RWPE2 (cell line): ENCODE results near the gene PGS1.

Source experiments
- ATAC-seq: fragments of 200-7000 bp; cut with Tn5 transposase; 3 replicates; pipeline ENCODE4 v1.9.1; 2021; ENCODE audit warnings: low read depth
- DNase-seq: peaks from one replicate; pipeline ENCODE4 v3.0.0-alpha.2; 2020; ENCODE audit warnings: low spot score
- H3K27ac ChIP-seq: fragments of 450-650 bp; 2 replicates; pipeline ENCODE4 v1.5.1; 2017; ENCODE audit warnings: mild to moderate bottlenecking; ENCODE audit not compliant: poor library complexity, severe bottlenecking
- H3K27me3 ChIP-seq: fragments of 250-450 bp; sonication (Bioruptor Pico); 2 replicates; pipeline ENCODE4 v1.5.1; 2021; ENCODE audit warnings: mild to moderate bottlenecking, moderate library complexity; ENCODE audit not compliant: insufficient read depth, poor library complexity, severe bottlenecking
- H3K36me3 ChIP-seq: fragments of 250-450 bp; sonication (Bioruptor Pico); 2 replicates; pipeline ENCODE4 v1.5.1; 2020; ENCODE audit warnings: low read depth, mild to moderate bottlenecking, moderate library complexity
- H3K4me1 ChIP-seq: fragments of 250-450 bp; sonication (Bioruptor Pico); 2 replicates; pipeline ENCODE4 v1.5.1; 2021; ENCODE audit warnings: mild to moderate bottlenecking, moderate library complexity; ENCODE audit not compliant: insufficient read depth, poor library complexity, severe bottlenecking
- H3K4me3 ChIP-seq: fragments of 250-450 bp; sonication (Bioruptor Pico); 2 replicates; pipeline ENCODE4 v1.5.1; 2021; ENCODE audit warnings: mild to moderate bottlenecking, moderate library complexity; ENCODE audit not compliant: severe bottlenecking
- H3K9me3 ChIP-seq: fragments of 250-450 bp; sonication (Bioruptor Pico); 2 replicates; pipeline ENCODE4 v1.5.1; 2021; ENCODE audit warnings: mild to moderate bottlenecking, moderate library complexity; ENCODE audit not compliant: severe bottlenecking
- CTCF ChIP-seq: fragments of 450-650 bp; IDR thresholded peaks from one replicate; pipeline ENCODE4 v1.5.1; 2017; ENCODE audit warnings: mild to moderate bottlenecking, moderate library complexity; ENCODE audit not compliant: poor library complexity, severe bottlenecking

The PGS1 gene

GRCh38 chr17:78391843-78392242 lies 13.4 kb downstream of the PGS1 start:
- H3K27me3 ChIP-seq = no peaks in the 10 kb centered on the region
- H3K27ac ChIP-seq = peak overlapping the region; percentile 70
- peaks cover 26% of the 10 kb centered on the region for H3K4me1 ChIP-seq
- H3K4me3 ChIP-seq = no peak overlapping the region
- no peak for DNase-seq
- no peaks in the 10 kb centered on the region for H3K9me3 ChIP-seq
- H3K36me3 ChIP-seq = peaks cover 45% of the 10 kb centered on the region
- ATAC-seq = peak; percentile 90
- TF ChIP-seq CTCF = no peak

- peaks cover 47% of the 10 kb centered on the region for H3K36me3 ChIP-seq
- no peaks in the 10 kb centered on the region for H3K9me3 ChIP-seq
- peaks cover 26% of the 10 kb centered on the region for H3K4me1 ChIP-seq
- no peak for ATAC-seq
- DNase-seq = no peak
- no peak for TF ChIP-seq CTCF
- no peaks in the 10 kb centered on the region for H3K27me3 ChIP-seq
- no peak overlapping the region for H3K4me3 ChIP-seq
- H3K27ac ChIP-seq = peak overlapping the region; percentile 70
Measured at GRCh38 chr17:78392295-78392694, 13.8 kb downstream of the PGS1 start.

- Histone ChIP-seq H3K36me3 (peaks cover 59% of the 10 kb centered on the region), H3K27me3 (no peaks in the 10 kb centered on the region), H3K4me3 (no peak overlapping the region), H3K27ac (no peak overlapping the region), H3K4me1 (peaks cover 24% of the 10 kb centered on the region), H3K9me3 (no peaks in the 10 kb centered on the region)
- no peak for TF ChIP-seq CTCF
- DNase-seq (no peak), ATAC-seq (no peak)
Measured at GRCh38 chr17:78393575-78393974, 15.1 kb downstream of the PGS1 start.

- TF ChIP-seq CTCF = no peak
- H3K27me3 ChIP-seq = no peaks in the 10 kb centered on the region
- peaks cover 24% of the 10 kb centered on the region for H3K4me1 ChIP-seq
- H3K4me3 ChIP-seq = no peak overlapping the region
- ATAC-seq (no peak), DNase-seq (no peak)
- H3K9me3 ChIP-seq = no peaks in the 10 kb centered on the region
- H3K36me3 ChIP-seq = peaks cover 66% of the 10 kb centered on the region
- H3K27ac ChIP-seq = no peak overlapping the region
Measured at GRCh38 chr17:78394209-78394608, 15.8 kb downstream of the PGS1 start.

GRCh38 chr17:78395155-78395554 lies 16.7 kb downstream of the PGS1 start:
- ATAC-seq = no peak
- Histone ChIP-seq H3K27ac (no peak overlapping the region), H3K4me1 (peaks cover 31% of the 10 kb centered on the region), H3K4me3 (no peak overlapping the region), H3K27me3 (no peaks in the 10 kb centered on the region), H3K36me3 (peaks cover 75% of the 10 kb centered on the region), H3K9me3 (no peaks in the 10 kb centered on the region)
- no peak for TF ChIP-seq CTCF
- no peak for DNase-seq
